Suprapubic skin (tissue), 4 donors: Measurements from ENCODE around the gene NOL7. TPM values are rescaled to one million over a fixed set of nuclear protein-coding genes. Genes with fewer than 3 reads are reported as not detected.

ENCODE experiments used
- DNase-seq, 2 donors: peaks; one replicate each; pipeline ENCODE4 v3.0.0-alpha.2; 2019; ENCODE audit warnings: low spot score in 2 of 2
- H3K27ac ChIP-seq: fragments of 200-600 bp; sonication (generic); one replicate; pipeline ENCODE4 v1.5.1; 2019
- H3K27me3 ChIP-seq: fragments of 200-600 bp; sonication (generic); one replicate; pipeline ENCODE4 v1.5.1; 2019
- H3K36me3 ChIP-seq: fragments of 200-600 bp; sonication (generic); one replicate; pipeline ENCODE4 v1.5.1; 2019
- H3K4me1 ChIP-seq: fragments of 200-600 bp; sonication (generic); one replicate; pipeline ENCODE4 v1.5.1; 2019
- H3K4me3 ChIP-seq: fragments of 200-600 bp; sonication (generic); one replicate; pipeline ENCODE4 v1.5.1; 2019; ENCODE audit warnings: mild to moderate bottlenecking
- H3K9me3 ChIP-seq: fragments of 200-600 bp; sonication (generic); one replicate; pipeline ENCODE4 v1.5.1; 2019
- EP300 ChIP-seq: sonication (generic); formaldehyde crosslinking; IDR thresholded peaks from one replicate; pipeline ENCODE4 v1.6.1; 2017; ENCODE audit warnings: antibody characterized with exemption
- POLR2A ChIP-seq, 2 donors: fragments of 450-650 bp; IDR thresholded peaks; one replicate each; pipeline ENCODE4 v1.6.1; 2017; ENCODE audit warnings: antibody characterized with exemption in 2 of 2, mild to moderate bottlenecking in 2 of 2, moderate library complexity in 2 of 2
- POLR2AphosphoS5 ChIP-seq, 3 donors: sonication (generic); formaldehyde crosslinking; IDR thresholded peaks; one replicate each; pipeline ENCODE4 v1.6.1; 2017; ENCODE audit warnings: antibody characterized with exemption in 3 of 3
- WGBS: methylation state at CpG from one replicate; pipeline ENCODE4 v1.1.5; 2018; 5-methylcytosine and 5-hydroxymethylcytosine counted together
- total RNA-seq, 4 donors: library from RNA; depleted of rRNA; stranded (reverse); fragments of >200 nt; gene quantifications; one replicate each; pipeline ENCODE4 v1.1.0, GENCODE V29; 2016
- TF ChIP-seq, protein P1 (sequence below), 2 donors: fragments of 200-600 bp in 1 of 2; fragments of 450-650 bp in 1 of 2; sonication (generic) in 1 of 2; IDR thresholded peaks; one replicate each; pipeline ENCODE4 v1.5.1; 2016 to 2019; ENCODE audit warnings: antibody characterized with exemption in 2 of 2, mild to moderate bottlenecking in 1 of 2, moderate library complexity in 1 of 2

The NOL7 gene
- total RNA-seq, 4 donors from 2014 or later = 38.6 to 48.0 (median 42.0) TPM

DNA sequence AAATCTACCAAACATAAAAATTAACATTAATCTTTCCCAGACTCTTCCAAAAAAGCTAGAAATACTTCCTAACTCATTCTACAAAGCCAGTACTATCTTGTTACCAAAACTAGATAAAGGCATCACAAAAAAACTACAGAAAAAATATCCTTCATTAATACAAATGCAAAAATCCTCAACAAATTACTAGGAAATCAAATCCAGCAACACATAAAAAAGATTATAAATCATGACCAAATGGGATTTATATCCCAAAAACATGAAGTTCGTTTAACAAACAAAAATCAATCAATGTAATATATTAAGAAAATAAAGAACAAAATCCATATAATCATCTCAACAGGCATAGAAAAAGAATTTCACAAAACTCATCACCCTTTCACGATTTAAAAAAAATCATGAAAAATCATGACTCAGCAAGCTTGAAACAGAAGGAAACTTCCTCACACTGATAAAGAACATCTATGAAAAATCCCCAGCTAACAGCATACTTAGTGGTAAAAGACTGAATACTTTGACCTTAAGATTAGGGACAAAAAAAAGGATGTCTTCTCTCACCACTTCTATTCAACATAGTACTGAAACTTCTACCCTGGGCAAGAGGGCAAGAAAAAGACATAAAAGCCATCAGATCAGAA lies 53.3 kb downstream of the NOL7 start:
- H3K4me1 ChIP-seq = peaks cover 29% of the 10 kb centered on the region
- no peak overlapping the region for H3K4me3 ChIP-seq
- no peaks in the 10 kb centered on the region for H3K36me3 ChIP-seq
- H3K27me3 ChIP-seq = no peaks in the 10 kb centered on the region
- H3K9me3 ChIP-seq = no peaks in the 10 kb centered on the region
- 65% methylated on average over 2 of the region's 2 CpGs for WGBS
- H3K27ac ChIP-seq = no peak overlapping the region
- no peak for DNase-seq
- TF ChIP-seq EP300 = no peak
- TF ChIP-seq POLR2AphosphoS5 (IDR thresholded peaks at IDR 0.05) = no peak
- TF ChIP-seq POLR2A (IDR thresholded peaks at IDR 0.05) = no peak
- TF ChIP-seq, protein P1, sequence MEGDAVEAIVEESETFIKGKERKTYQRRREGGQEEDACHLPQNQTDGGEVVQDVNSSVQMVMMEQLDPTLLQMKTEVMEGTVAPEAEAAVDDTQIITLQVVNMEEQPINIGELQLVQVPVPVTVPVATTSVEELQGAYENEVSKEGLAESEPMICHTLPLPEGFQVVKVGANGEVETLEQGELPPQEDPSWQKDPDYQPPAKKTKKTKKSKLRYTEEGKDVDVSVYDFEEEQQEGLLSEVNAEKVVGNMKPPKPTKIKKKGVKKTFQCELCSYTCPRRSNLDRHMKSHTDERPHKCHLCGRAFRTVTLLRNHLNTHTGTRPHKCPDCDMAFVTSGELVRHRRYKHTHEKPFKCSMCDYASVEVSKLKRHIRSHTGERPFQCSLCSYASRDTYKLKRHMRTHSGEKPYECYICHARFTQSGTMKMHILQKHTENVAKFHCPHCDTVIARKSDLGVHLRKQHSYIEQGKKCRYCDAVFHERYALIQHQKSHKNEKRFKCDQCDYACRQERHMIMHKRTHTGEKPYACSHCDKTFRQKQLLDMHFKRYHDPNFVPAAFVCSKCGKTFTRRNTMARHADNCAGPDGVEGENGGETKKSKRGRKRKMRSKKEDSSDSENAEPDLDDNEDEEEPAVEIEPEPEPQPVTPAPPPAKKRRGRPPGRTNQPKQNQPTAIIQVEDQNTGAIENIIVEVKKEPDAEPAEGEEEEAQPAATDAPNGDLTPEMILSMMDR (IDR thresholded peaks at IDR 0.05) = no peak

DNA sequence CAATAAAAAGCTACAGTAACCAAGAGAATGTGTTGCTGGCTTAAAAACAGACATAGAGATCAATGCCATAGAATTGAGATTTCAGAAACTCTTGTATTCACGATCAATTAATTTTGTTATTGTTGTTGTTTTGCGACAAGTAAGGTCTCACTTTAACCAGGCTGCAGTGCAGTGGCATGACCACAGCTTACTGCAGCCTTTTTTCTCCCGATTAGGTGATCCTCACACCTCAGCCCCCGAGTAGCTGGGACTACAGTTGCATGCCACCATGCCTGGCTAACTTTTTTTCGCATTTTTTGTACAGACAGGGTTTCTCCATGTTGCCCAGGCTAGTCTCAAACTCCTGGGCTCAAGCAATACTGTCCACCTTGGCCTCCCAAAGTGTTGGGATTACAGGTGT lies 54.3 kb downstream of the NOL7 start:
- no peak overlapping the region for H3K27ac ChIP-seq
- no peak for TF ChIP-seq EP300
- TF ChIP-seq POLR2AphosphoS5 (IDR thresholded peaks at IDR 0.05) = no peak
- TF ChIP-seq, protein P1 (IDR thresholded peaks at IDR 0.05) = no peak
- TF ChIP-seq POLR2A (IDR thresholded peaks at IDR 0.05) = no peak
- no peaks in the 10 kb centered on the region for H3K36me3 ChIP-seq
- H3K4me3 ChIP-seq = no peak overlapping the region
- WGBS = 95% methylated on average over 5 of the region's 5 CpGs
- H3K27me3 ChIP-seq = no peaks in the 10 kb centered on the region
- no peak for DNase-seq
- H3K4me1 ChIP-seq = peaks cover 26% of the 10 kb centered on the region
- H3K9me3 ChIP-seq = no peaks in the 10 kb centered on the region

Other genes with a start within 250 kb of the NOL7 start
- gene GFOD1, start 127.7 kb upstream of the NOL7 start, total RNA-seq = 10 to 100 TPM in 3 of 4 donors, 1 to 10 TPM in 1; 7.5 to 15.2 (median 13.7) TPM
- gene SIRT5, start 40.7 kb upstream of the NOL7 start, total RNA-seq = 10 to 100 TPM in 2 of 4 donors, 1 to 10 TPM in 2; 5.7 to 17.8 (median 8.7) TPM
- 10 to 100 TPM; 35.8 to 64.7 (median 50.4) TPM for gene RANBP9, start 96.5 kb downstream of the NOL7 start, total RNA-seq
- 10 to 100 TPM; 20.8 to 30.7 (median 27.8) TPM for gene MCUR1, start 199.2 kb downstream of the NOL7 start, total RNA-seq